ENCODE results near the gene FCSK. TPM values are rescaled to one million over a fixed set of nuclear protein-coding genes. Genes with fewer than 3 reads are reported as not detected.

FCSK gene
- total and polyA plus RNA-seq, 10 of the 15 experiments (the other 5 are each of a cell fraction or from before 2014, with no cell fraction given): 0.60 to 17.6 (median 7.4) TPM

DNA sequence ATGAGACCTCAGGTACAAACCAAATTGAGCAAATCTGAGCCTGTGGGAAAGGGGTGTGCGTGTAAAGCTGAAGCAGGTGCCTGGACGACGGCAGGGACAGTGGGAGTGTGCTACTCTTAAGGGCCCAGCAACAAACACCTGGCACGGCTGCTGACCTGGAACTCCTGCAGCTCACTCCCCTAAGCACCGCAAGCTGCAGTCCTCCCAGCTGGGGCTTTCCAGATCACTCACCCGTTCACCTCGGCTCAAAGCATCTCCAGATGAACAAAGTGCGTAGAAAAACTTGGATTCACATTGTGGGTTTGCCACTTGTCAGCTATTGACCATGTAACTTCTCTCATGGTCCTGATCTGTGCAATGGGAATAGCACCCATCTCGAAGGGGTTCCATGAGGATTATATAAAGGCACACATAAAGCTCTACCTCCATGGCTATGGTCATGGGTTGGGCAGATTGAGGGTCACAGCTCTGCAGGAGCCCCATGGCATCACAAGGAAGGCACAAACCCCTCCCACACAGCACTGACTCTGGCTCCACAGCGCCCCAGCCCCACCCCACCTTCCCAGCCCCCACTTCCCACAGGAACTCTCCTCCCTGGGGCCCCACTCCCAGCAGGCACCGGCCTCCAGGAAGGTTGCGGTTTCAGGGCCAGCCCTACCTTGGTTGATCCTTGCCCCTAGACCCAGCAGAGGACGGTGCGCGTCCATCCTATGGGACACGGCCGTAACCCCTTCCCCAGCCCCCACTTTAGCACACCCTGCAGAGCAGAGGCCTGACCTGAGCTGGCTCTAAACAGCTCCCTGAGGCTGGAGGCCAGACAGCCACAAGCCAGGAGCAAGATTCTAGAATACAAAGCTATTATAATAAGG, 37.4 kb upstream of the FCSK start (continued):
- TF ChIP-seq NBN (IDR thresholded peaks at IDR 0.05) (no peak), POLR2A (IDR thresholded peaks at IDR 0.05; ENCODE audit: low read depth, low read length) (0 out of 2 replicates have a peak, but pooled peaks have one; percentile 20), YY1 (IDR thresholded peaks at IDR 0.05; ENCODE audit: low read depth, low read length) (peak; percentile 14; the same call in 1 of the 2 replicates), ELK1 (IDR thresholded peaks at IDR 0.05; ENCODE audit: low read depth, low read length) (no peak), FOXM1 (IDR thresholded peaks at IDR 0.05; ENCODE audit: low read depth, low read length) (peak; percentile 73; the same call in 1 of the 2 replicates), SRF (IDR thresholded peaks at IDR 0.05; ENCODE audit: low read depth in 2 of 2, low read length in 2 of 2) (no peak), HCFC1 (IDR thresholded peaks at IDR 0.05; ENCODE audit: low read length) (no peak), NR2F1 (conservative IDR thresholded peaks at IDR 0.05) (peak; percentile 65), ZNF622 (IDR thresholded peaks at IDR 0.05) (no peak), CREM (IDR thresholded peaks at IDR 0.05; ENCODE audit: low read depth) (no peak), ZBED1 (IDR thresholded peaks at IDR 0.05; ENCODE audit: borderline replicate concordance) (no peak), CHD2 (IDR thresholded peaks at IDR 0.05; ENCODE audit: borderline replicate concordance, low read depth, low read length) (no peak), MEF2B (IDR thresholded peaks at IDR 0.05; ENCODE audit: partially characterized antibody, poor library complexity, severe bottlenecking) (no peak), SREBF1 (IDR thresholded peaks at IDR 0.05; ENCODE audit: low read length) (no peak), CBX3 (IDR thresholded peaks at IDR 0.05; ENCODE audit: borderline replicate concordance, low read depth) (no peak), IRF3 (IDR thresholded peaks at IDR 0.05) (no peak), SMC3 (IDR thresholded peaks at IDR 0.05; ENCODE audit: borderline replicate concordance, low read length) (0 out of 2 replicates have a peak, but pooled peaks have one; percentile 27), GABPA (IDR thresholded peaks at IDR 0.05; ENCODE audit: low read depth) (no peak), KDM1A (IDR thresholded peaks at IDR 0.05; ENCODE audit: borderline replicate concordance) (no peak), CHD1 (IDR thresholded peaks at IDR 0.05; ENCODE audit: low read depth, low read length) (no peak), CBX5 (IDR thresholded peaks at IDR 0.05; ENCODE audit: low read depth) (peak; percentile 76)
- TF ChIP-seq, protein P1, sequence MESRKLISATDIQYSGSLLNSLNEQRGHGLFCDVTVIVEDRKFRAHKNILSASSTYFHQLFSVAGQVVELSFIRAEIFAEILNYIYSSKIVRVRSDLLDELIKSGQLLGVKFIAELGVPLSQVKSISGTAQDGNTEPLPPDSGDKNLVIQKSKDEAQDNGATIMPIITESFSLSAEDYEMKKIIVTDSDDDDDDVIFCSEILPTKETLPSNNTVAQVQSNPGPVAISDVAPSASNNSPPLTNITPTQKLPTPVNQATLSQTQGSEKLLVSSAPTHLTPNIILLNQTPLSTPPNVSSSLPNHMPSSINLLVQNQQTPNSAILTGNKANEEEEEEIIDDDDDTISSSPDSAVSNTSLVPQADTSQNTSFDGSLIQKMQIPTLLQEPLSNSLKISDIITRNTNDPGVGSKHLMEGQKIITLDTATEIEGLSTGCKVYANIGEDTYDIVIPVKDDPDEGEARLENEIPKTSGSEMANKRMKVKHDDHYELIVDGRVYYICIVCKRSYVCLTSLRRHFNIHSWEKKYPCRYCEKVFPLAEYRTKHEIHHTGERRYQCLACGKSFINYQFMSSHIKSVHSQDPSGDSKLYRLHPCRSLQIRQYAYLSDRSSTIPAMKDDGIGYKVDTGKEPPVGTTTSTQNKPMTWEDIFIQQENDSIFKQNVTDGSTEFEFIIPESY (IDR thresholded peaks at IDR 0.05): no peak
- TF ChIP-seq, protein P2, sequence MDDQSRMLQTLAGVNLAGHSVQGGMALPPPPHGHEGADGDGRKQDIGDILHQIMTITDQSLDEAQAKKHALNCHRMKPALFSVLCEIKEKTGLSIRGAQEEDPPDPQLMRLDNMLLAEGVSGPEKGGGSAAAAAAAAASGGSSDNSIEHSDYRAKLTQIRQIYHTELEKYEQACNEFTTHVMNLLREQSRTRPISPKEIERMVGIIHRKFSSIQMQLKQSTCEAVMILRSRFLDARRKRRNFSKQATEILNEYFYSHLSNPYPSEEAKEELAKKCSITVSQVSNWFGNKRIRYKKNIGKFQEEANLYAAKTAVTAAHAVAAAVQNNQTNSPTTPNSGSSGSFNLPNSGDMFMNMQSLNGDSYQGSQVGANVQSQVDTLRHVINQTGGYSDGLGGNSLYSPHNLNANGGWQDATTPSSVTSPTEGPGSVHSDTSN (IDR thresholded peaks at IDR 0.05; ENCODE audit: insufficient replicate concordance, low read depth, low read length): no peak
- TF ChIP-seq, protein P3, sequence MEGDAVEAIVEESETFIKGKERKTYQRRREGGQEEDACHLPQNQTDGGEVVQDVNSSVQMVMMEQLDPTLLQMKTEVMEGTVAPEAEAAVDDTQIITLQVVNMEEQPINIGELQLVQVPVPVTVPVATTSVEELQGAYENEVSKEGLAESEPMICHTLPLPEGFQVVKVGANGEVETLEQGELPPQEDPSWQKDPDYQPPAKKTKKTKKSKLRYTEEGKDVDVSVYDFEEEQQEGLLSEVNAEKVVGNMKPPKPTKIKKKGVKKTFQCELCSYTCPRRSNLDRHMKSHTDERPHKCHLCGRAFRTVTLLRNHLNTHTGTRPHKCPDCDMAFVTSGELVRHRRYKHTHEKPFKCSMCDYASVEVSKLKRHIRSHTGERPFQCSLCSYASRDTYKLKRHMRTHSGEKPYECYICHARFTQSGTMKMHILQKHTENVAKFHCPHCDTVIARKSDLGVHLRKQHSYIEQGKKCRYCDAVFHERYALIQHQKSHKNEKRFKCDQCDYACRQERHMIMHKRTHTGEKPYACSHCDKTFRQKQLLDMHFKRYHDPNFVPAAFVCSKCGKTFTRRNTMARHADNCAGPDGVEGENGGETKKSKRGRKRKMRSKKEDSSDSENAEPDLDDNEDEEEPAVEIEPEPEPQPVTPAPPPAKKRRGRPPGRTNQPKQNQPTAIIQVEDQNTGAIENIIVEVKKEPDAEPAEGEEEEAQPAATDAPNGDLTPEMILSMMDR (IDR thresholded peaks at IDR 0.05 in 2 of 3, conservative IDR thresholded peaks at IDR 0.05 in 1 of 3; ENCODE audit: control insufficient read depth in 2 of 3, extremely low read depth in 1 of 3, insufficient read depth in 1 of 3, low read depth in 3 of 3, low read length in 3 of 3): no peak
